Spleen (tissue), 11 donors: ENCODE data around the gene ACSS1. TPM values are rescaled to one million over a fixed set of nuclear protein-coding genes. Genes with fewer than 3 reads are reported as not detected.

Experiments used
- DNase-seq: peaks from one replicate; pipeline ENCODE4 v3.0.0-alpha.2; 2020
- H3K27ac ChIP-seq, 8 donors: fragments of 200-600 bp; sonication (generic) in 7 of 8; 1 replicate in 4 of 8; 2 replicates in 4 of 8; pipeline versions ENCODE4 v1.5.0 to v1.8.0; 2016 to 2021; ENCODE audit warnings: inconsistent platforms in 4 of 8, mild to moderate bottlenecking in 4 of 8, moderate library complexity in 1 of 8
- H3K27me3 ChIP-seq, 7 donors: fragments of 200-600 bp; sonication (generic) in 6 of 7; replicated peaks in 1 of 7; 1 replicate in 4 of 7; 2 replicates in 3 of 7; pipeline versions ENCODE4 v1.5.0 to v1.8.0; 2016 to 2021; ENCODE audit warnings: inconsistent platforms in 3 of 7, mild to moderate bottlenecking in 1 of 7
- H3K36me3 ChIP-seq, 6 donors: fragments of 200-600 bp; sonication (generic) in 5 of 6; 1 replicate in 4 of 6; 2 replicates in 2 of 6; pipeline versions ENCODE4 v1.5.0 to v1.8.0; 2016 to 2021; ENCODE audit warnings: inconsistent platforms in 2 of 6
- H3K4me1 ChIP-seq, 6 donors: fragments of 200-600 bp; sonication (generic) in 5 of 6; 1 replicate in 3 of 6; 2 replicates in 3 of 6; pipeline versions ENCODE4 v1.5.0 to v1.8.0; 2016 to 2021; ENCODE audit warnings: inconsistent platforms in 3 of 6
- H3K4me3 ChIP-seq, 8 donors: fragments of 200-600 bp; sonication (generic) in 7 of 8; 1 replicate in 4 of 8; 2 replicates in 4 of 8; pipeline versions ENCODE4 v1.5.0 to v1.8.0; 2016 to 2021; ENCODE audit warnings: inconsistent platforms in 4 of 8, mild to moderate bottlenecking in 4 of 8, moderate library complexity in 2 of 8
- H3K9me3 ChIP-seq, 8 donors: fragments of 200-600 bp; sonication (generic) in 7 of 8; 1 replicate in 4 of 8; 2 replicates in 4 of 8; pipeline versions ENCODE4 v1.5.0 to v1.8.0; 2016 to 2021; ENCODE audit warnings: inconsistent platforms in 4 of 8
- POLR2A ChIP-seq, 3 donors: fragments of 450-650 bp; IDR thresholded peaks; one replicate each; pipeline ENCODE4 v1.5.1; 2017; ENCODE audit warnings: antibody characterized with exemption in 3 of 3, mild to moderate bottlenecking in 1 of 3
- POLR2AphosphoS5 ChIP-seq, 3 donors: sonication (generic); formaldehyde crosslinking; IDR thresholded peaks; one replicate each; pipeline ENCODE4 v1.5.1; 2017; ENCODE audit warnings: antibody characterized with exemption in 3 of 3
- WGBS, 5 donors: extraction: QIAGEN DNeasy Blood & Tissue Kit in 3 of 5; methylation state at CpG; one replicate each; pipeline versions ENCODE4 v1.1.5 to v1.1.7; 2013 to 2018; 5-methylcytosine and 5-hydroxymethylcytosine counted together
- intact Hi-C: fragments of 100-400 bp; cut with DNase I; formaldehyde crosslinking; loops from one replicate; pipeline ENCODE4 v1.15.0; 2023; ENCODE audit warnings: low total_unique reads
- polyA plus RNA-seq, 3 donors: library from polyadenylated mRNA; stranded (reverse); fragments of 200-250 nt; gene quantifications; one replicate each; pipeline ENCODE4 v1.2.1, GENCODE V29; 2013
- total RNA-seq, 7 donors: library from RNA; depleted of rRNA in 3 of 7; stranded (reverse); fragments of >200 nt in 3 of 7; fragmentation: NEBNext Ultra II Directional in 4 of 7; extraction: Animal tissue kit (Norgen Biotek cat#: 25700) in 4 of 7; gene quantifications; one replicate each; pipeline versions ENCODE4 v1.1.0 to v1.2.1, GENCODE V29; 2016 to 2021
- TF ChIP-seq, protein P1 (sequence below), 11 experiments: fragments of 200-600 bp in 7 of 11; fragments of 450-650 bp in 4 of 11; sonication (generic) in 4 of 11; IDR thresholded peaks in 8 of 11; conservative IDR thresholded peaks in 3 of 11; 1 replicate in 7 of 11; 2 replicates in 4 of 11; pipeline versions ENCODE4 v1.4.0 to v1.8.0; 2016 to 2021; ENCODE audit warnings: antibody characterized with exemption in 11 of 11, inconsistent platforms in 4 of 11, mild to moderate bottlenecking in 1 of 11
- donor health status: healthy with polysubstance abuse.
- donor health status: DM: no; HTN: no; CAD: no; lungs with moderate emphysema.
- donor health status: DM: no; HTN: no; CAD: no.
- donor health status: Bipolar disorder and iron deficiency.
- donor health status: healthy.
- donor health status: DM: no; HTN: no; CAD: no.
- donor health status: DM: yes; HTN: yes; CAD: no.

ACSS1 gene
- total and polyA plus RNA-seq, 10 donors = 20.3 to 50.8 (median 36.4) TPM

DNA sequence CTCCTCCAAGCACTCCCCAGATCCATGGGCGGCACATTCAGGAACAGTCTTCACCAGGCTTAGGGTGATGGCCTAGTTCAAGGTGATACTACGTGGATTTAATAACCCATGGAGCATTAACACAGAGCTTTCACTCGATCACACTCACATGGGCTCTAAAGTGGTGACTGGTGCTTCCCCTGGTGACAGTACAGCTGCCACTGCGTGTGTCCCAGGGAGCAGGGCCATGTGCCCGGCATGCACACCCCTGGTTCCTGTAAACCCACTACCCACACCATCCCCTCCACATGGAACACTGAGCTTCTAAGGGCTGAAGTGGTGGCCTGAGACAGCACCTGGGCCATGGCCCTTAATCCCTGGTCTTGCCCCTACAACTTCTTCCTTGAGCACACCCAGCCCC lies 37.6 kb downstream of the ACSS1 start:
- no peak overlapping the region for H3K4me3 ChIP-seq
- no peak for DNase-seq
- 92 to 100% (median 96%) methylated on average over 4 to 5 of the region's 5 CpGs for WGBS, 5 donors
- H3K27ac ChIP-seq = no peak overlapping the region
- H3K9me3 ChIP-seq = no peaks in the 10 kb centered on the region
- no peak for TF ChIP-seq POLR2A (IDR thresholded peaks at IDR 0.05)
- no peak for TF ChIP-seq POLR2AphosphoS5 (IDR thresholded peaks at IDR 0.05)
- TF ChIP-seq, protein P1, sequence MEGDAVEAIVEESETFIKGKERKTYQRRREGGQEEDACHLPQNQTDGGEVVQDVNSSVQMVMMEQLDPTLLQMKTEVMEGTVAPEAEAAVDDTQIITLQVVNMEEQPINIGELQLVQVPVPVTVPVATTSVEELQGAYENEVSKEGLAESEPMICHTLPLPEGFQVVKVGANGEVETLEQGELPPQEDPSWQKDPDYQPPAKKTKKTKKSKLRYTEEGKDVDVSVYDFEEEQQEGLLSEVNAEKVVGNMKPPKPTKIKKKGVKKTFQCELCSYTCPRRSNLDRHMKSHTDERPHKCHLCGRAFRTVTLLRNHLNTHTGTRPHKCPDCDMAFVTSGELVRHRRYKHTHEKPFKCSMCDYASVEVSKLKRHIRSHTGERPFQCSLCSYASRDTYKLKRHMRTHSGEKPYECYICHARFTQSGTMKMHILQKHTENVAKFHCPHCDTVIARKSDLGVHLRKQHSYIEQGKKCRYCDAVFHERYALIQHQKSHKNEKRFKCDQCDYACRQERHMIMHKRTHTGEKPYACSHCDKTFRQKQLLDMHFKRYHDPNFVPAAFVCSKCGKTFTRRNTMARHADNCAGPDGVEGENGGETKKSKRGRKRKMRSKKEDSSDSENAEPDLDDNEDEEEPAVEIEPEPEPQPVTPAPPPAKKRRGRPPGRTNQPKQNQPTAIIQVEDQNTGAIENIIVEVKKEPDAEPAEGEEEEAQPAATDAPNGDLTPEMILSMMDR (IDR thresholded peaks at IDR 0.05 in 8 of 11, conservative IDR thresholded peaks at IDR 0.05 in 3 of 11) = no peak
- peaks cover 0 to 98% (median 56%) of the 10 kb centered on the region in 6 donors for H3K36me3 ChIP-seq
- intact Hi-C loops = no loop called here
- H3K27me3 ChIP-seq = no peaks in the 10 kb centered on the region
- peaks cover 0 to 14% (median 0%) of the 10 kb centered on the region in 6 donors for H3K4me1 ChIP-seq

DNA sequence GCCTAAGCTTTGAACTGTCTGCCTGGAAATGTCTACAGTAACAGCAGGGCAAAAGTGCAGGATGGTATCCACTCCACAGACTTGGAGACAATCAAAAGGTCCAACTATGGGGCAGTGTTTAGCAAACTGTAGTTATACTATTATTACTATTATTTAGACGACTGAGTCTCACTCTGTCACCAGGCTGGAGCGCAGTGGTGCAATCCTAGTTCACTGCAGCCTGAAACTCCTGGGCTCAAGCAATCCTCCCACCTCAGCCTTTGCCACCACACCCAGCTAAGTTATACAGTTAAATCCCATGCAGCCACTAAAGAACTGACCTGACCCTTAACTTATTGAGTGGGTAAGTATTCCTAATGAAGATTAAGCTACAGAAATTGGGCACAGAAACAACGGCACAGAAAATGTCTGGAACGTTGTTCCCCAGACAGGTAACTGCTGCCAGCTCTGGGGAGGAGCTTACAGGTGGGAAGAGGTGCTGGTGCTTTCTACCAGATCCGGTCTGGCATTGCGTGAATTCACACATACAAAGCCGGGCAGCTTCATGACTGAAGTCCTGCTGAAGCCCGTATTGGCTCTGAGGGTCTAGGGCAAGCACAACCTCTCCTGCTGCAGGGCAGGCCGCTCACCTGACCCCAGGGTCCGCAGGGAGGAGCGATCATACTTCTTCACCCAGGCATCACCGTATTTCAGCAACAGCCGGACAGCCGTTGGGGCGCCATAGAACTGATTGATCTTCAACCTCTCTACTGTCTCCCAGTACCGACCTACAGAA lies 38.4 kb downstream of the ACSS1 start:
- no peaks in the 10 kb centered on the region for H3K27me3 ChIP-seq
- H3K4me1 ChIP-seq = peaks cover 0 to 13% (median 0%) of the 10 kb centered on the region in 6 donors
- H3K9me3 ChIP-seq = no peaks in the 10 kb centered on the region
- 86 to 99% (median 94%) methylated on average over 16 of the region's 16 CpGs for WGBS, 5 donors
- DNase-seq = peak; percentile 35
- no peak overlapping the region for H3K27ac ChIP-seq
- no peak overlapping the region for H3K4me3 ChIP-seq
- TF ChIP-seq, protein P1 (IDR thresholded peaks at IDR 0.05 in 8 of 11, conservative IDR thresholded peaks at IDR 0.05 in 3 of 11) = no peak
- TF ChIP-seq POLR2A (IDR thresholded peaks at IDR 0.05) = no peak
- TF ChIP-seq POLR2AphosphoS5 (IDR thresholded peaks at IDR 0.05) = no peak
- intact Hi-C loops = no loop called here
- H3K36me3 ChIP-seq = peaks cover 0 to 99% (median 63%) of the 10 kb centered on the region in 6 donors

DNA sequence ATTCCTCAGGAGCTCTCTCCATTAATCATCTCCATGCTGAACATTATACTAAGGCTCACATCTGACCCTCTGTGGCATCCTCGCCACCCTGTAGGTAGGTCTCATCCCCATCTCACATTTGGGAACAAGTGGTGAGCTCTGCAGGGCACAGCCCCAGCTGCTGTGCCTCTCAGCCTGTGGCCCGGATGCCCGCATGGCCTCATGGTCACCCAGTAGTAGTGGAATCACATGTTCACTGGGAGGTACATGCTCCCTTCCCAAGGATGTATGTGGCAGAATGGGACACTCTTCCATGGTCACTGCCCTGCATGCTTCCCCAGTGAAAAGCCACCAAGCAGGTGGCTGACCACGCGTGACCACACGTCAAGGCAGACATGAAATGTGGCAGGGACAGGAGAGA lies 39.1 kb downstream of the ACSS1 start:
- Histone ChIP-seq H3K36me3 (peaks cover 0 to 100% (median 71%) of the 10 kb centered on the region in 6 donors), H3K4me3 (no peak overlapping the region), H3K9me3 (no peaks in the 10 kb centered on the region), H3K27ac (no peak overlapping the region), H3K4me1 (peaks cover 0 to 7% (median 0%) of the 10 kb centered on the region in 6 donors), H3K27me3 (no peaks in the 10 kb centered on the region)
- 83 to 98% (median 95%) methylated on average over 4 to 6 of the region's 6 CpGs for WGBS, 5 donors
- TF ChIP-seq, protein P1 (IDR thresholded peaks at IDR 0.05 in 8 of 11, conservative IDR thresholded peaks at IDR 0.05 in 3 of 11) = no peak
- TF ChIP-seq POLR2A (IDR thresholded peaks at IDR 0.05) = no peak
- TF ChIP-seq POLR2AphosphoS5 (IDR thresholded peaks at IDR 0.05) = no peak
- intact Hi-C loops = no loop called here
- DNase-seq = peak; percentile 58

DNA sequence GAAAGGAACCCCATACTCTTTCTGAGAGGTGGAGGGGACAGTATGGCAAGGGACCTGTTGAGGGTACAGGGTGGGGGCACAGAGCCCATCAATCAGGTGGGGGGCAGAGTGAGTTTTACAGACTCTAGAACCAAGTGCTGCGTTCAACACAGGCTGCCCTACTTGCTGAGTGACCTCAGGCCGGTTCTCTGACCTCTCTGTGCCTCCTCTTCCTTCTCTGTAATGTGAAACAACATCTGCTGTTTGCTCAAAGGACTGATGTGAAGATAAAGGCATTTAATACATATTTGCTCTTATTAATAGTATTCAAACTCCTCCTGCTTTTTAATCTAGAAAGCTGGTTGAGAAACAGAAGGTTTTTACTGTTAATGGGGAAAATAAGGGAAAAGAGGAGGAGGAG lies 39.5 kb downstream of the ACSS1 start:
- H3K27me3 ChIP-seq = no peaks in the 10 kb centered on the region
- H3K27ac ChIP-seq = no peak overlapping the region
- H3K36me3 ChIP-seq = peaks cover 3 to 100% (median 74%) of the 10 kb centered on the region in 6 donors
- peak; percentile 23 for DNase-seq
- no peak for TF ChIP-seq POLR2AphosphoS5 (IDR thresholded peaks at IDR 0.05)
- TF ChIP-seq POLR2A (IDR thresholded peaks at IDR 0.05) = no peak
- TF ChIP-seq, protein P1 (IDR thresholded peaks at IDR 0.05 in 8 of 11, conservative IDR thresholded peaks at IDR 0.05 in 3 of 11) = no peak
- WGBS, 5 donors = 76 to 86% (median 78%) methylated on average over 2 of the region's 2 CpGs
- intact Hi-C loops = no loop called here
- H3K4me1 ChIP-seq = peaks cover 0 to 3% (median 0%) of the 10 kb centered on the region in 6 donors
- no peaks in the 10 kb centered on the region for H3K9me3 ChIP-seq
- H3K4me3 ChIP-seq = no peak overlapping the region
